ENCODE data around the gene TPRG1.

The TPRG1 gene

DNA sequence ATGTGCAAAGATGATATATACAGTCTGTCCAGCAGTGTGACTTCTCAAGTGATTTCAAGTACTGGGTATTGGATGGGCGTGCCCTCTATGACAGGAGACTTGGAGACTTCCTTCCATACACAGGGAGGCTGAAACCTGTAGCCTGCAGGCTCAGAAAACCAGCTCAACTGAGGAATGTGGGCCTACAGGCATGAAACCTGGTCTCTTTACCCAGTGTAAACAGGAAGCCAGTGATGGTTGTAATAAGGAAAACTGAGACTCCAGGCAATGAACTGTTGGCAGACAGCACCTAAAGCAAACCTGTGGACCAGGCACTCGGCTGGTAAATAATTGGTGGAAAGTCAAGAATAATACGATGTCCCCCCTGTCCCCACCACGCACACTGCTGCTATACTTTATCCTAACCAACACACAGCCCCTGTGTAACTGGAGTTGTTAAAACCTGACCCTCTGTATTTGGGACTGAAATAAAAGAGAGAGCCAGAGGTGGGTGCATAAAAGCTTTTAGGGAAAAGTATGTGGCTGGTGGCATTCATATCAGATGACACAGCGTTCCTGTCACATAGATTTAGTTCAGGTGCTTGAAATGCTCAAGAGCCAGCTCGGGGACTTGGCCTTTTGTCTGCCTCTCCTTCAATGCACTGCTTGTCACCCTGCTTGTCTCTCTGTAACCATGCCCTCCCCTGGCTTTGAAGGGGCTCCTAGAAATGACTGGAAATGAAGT, 144.7 kb downstream of the TPRG1 start:
- TF ChIP-seq, protein P1, sequence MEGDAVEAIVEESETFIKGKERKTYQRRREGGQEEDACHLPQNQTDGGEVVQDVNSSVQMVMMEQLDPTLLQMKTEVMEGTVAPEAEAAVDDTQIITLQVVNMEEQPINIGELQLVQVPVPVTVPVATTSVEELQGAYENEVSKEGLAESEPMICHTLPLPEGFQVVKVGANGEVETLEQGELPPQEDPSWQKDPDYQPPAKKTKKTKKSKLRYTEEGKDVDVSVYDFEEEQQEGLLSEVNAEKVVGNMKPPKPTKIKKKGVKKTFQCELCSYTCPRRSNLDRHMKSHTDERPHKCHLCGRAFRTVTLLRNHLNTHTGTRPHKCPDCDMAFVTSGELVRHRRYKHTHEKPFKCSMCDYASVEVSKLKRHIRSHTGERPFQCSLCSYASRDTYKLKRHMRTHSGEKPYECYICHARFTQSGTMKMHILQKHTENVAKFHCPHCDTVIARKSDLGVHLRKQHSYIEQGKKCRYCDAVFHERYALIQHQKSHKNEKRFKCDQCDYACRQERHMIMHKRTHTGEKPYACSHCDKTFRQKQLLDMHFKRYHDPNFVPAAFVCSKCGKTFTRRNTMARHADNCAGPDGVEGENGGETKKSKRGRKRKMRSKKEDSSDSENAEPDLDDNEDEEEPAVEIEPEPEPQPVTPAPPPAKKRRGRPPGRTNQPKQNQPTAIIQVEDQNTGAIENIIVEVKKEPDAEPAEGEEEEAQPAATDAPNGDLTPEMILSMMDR (IDR thresholded peaks at IDR 0.05; ENCODE audit: low read depth, low read length, poor library complexity, severe bottlenecking): no peak
- TF ChIP-seq EZH2phosphoT487 (IDR thresholded peaks at IDR 0.05; ENCODE audit: borderline replicate concordance, low read length): no peak
- Histone ChIP-seq H3K4me3 (ENCODE audit: low read length) (no peak overlapping the region), H3K27ac (ENCODE audit: low read depth, low read length) (no peak overlapping the region), H3K4me2 (ENCODE audit: low read length) (no peak overlapping the region), H3K27me3 (ENCODE audit: control insufficient read depth, low read length) (peaks cover 45% of the 10 kb centered on the region), H4K20me1 (ENCODE audit: control insufficient read depth, insufficient read depth, low read depth, low read length) (no peaks in the 10 kb centered on the region), H3K79me2 (ENCODE audit: control insufficient read depth, low read length) (no peaks in the 10 kb centered on the region), H3K9me2 (replicated peaks; ENCODE audit: control insufficient read depth, low read length) (no peaks in the 10 kb centered on the region), H3K36me3 (ENCODE audit: control insufficient read depth, low read length) (no peaks in the 10 kb centered on the region), H3F3A (ENCODE audit: control insufficient read depth, insufficient read depth) (no peaks in the 10 kb centered on the region), H3K9me3 (ENCODE audit: control insufficient read depth, insufficient read depth, low read length) (no peaks in the 10 kb centered on the region), H3K4me1 (ENCODE audit: control insufficient read depth, low read length) (no peaks in the 10 kb centered on the region)

- Histone ChIP-seq H3K79me2 (ENCODE audit: control insufficient read depth, low read length) (no peaks in the 10 kb centered on the region), H3K27ac (ENCODE audit: low read depth, low read length) (no peak overlapping the region)
- TF ChIP-seq EZH2phosphoT487 (IDR thresholded peaks at IDR 0.05; ENCODE audit: borderline replicate concordance, low read length): no peak
- TF ChIP-seq, protein P1 (IDR thresholded peaks at IDR 0.05; ENCODE audit: low read depth, low read length, poor library complexity, severe bottlenecking): no peak
Observed at GRCh38 chr3:189317911-189318310, 146.1 kb downstream of the TPRG1 start.

GRCh38 chr3:189320511-189320910, 148.7 kb downstream of the TPRG1 start:
- Histone ChIP-seq H3F3A (ENCODE audit: control insufficient read depth, insufficient read depth) (no peaks in the 10 kb centered on the region), H3K4me3 (ENCODE audit: low read length) (no peak overlapping the region), H3K27me3 (ENCODE audit: control insufficient read depth, low read length) (peaks cover 77% of the 10 kb centered on the region), H3K79me2 (ENCODE audit: control insufficient read depth, low read length) (no peaks in the 10 kb centered on the region), H4K20me1 (ENCODE audit: control insufficient read depth, insufficient read depth, low read depth, low read length) (no peaks in the 10 kb centered on the region), H3K9me2 (replicated peaks; ENCODE audit: control insufficient read depth, low read length) (no peaks in the 10 kb centered on the region), H3K27ac (ENCODE audit: low read depth, low read length) (no peak overlapping the region), H3K36me3 (ENCODE audit: control insufficient read depth, low read length) (no peaks in the 10 kb centered on the region), H3K9me3 (ENCODE audit: control insufficient read depth, insufficient read depth, low read length) (no peaks in the 10 kb centered on the region), H3K4me2 (ENCODE audit: low read length) (no peak overlapping the region), H3K4me1 (ENCODE audit: control insufficient read depth, low read length) (peaks cover 15% of the 10 kb centered on the region)
- TF ChIP-seq EZH2phosphoT487 (IDR thresholded peaks at IDR 0.05; ENCODE audit: borderline replicate concordance, low read length): no peak
- TF ChIP-seq, protein P1 (IDR thresholded peaks at IDR 0.05; ENCODE audit: low read depth, low read length, poor library complexity, severe bottlenecking): no peak

More at GRCh38 chr3:189317911-189318310, 146.1 kb downstream of the TPRG1 start:
- peaks cover 58% of the 10 kb centered on the region for H3K27me3 ChIP-seq (ENCODE audit: control insufficient read depth, low read length)
- H3K4me1 ChIP-seq (ENCODE audit: control insufficient read depth, low read length): no peaks in the 10 kb centered on the region
- H3K4me2 ChIP-seq (ENCODE audit: low read length): no peak overlapping the region
- H3K9me2 ChIP-seq (replicated peaks; ENCODE audit: control insufficient read depth, low read length): no peaks in the 10 kb centered on the region
- no peaks in the 10 kb centered on the region for H3K36me3 ChIP-seq (ENCODE audit: control insufficient read depth, low read length)
- H3K9me3 ChIP-seq (ENCODE audit: control insufficient read depth, insufficient read depth, low read length): no peaks in the 10 kb centered on the region
- H3K4me3 ChIP-seq (ENCODE audit: low read length): no peak overlapping the region
- H3F3A ChIP-seq (ENCODE audit: control insufficient read depth, insufficient read depth): no peaks in the 10 kb centered on the region
- no peaks in the 10 kb centered on the region for H4K20me1 ChIP-seq (ENCODE audit: control insufficient read depth, insufficient read depth, low read depth, low read length)

Data from DOHH2 (cell line).